ENCODE measurements around the gene ZFAND6.
"Not testable (repeated sequence)": the region's sequence is repeated elsewhere in the genome, so short reads cannot be mapped to it uniquely, and the experiment has no call there.

The ZFAND6 gene

DNA sequence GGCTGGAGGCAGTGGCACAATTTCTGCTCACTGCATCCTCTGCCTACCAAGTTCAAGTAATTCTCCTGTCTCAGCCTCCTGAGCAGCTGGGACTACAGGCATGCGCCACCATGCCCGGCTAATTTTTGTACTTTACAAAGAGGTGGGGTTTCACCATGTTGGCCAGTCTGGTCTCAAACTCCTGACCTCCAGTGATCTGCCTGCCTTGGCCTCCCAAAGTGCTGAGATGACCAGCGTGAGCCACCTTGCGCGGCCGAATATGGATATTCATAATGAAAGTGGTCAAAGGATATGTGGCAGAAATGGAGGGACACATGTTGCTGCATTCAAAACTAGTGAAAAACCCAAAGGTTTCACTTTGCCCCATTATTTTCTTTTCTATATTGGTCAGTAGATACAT lies 40.2 kb downstream of the ZFAND6 start:
- DNase-seq, result not testable (repeated sequence)

DNA sequence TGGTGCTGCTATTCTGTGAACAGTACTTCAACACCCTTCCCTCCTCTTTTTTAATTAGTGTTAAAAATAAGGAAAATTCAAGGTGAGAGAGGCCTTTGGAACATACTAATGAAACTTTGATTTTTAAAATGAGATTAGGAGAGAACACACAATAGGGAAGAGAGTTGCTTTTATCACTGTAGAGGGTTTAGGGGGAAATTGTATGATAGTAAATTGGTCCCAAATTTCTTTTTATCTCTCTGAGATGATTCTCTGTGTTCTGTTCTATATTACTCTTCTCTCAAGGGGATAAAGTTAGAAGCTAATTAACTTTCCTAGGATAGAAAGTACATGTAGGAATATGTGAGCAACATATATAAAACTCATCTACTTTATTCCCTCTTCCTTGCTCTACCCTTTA lies 40.8 kb downstream of the ZFAND6 start:
- DNase-seq, result no peak

DNA sequence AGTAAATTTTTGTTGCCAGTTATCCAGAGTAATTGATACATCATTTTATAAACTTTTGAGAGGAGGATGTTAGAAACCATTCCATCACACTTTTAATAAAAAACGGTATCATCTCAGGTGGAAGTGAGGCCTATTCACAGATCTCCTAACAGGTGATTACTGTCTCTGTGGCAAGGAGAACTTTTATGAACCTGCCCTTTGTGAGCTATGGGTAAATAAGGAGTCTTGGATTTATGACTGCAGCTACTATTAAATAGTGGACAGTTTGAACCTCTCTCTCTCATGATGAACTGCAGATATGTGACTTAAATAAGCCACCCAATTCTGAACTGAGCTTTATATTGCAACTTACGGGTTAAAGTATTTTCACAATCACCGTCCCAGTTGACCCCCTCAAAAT lies 45.7 kb downstream of the ZFAND6 start:
- no peak for DNase-seq

DNA sequence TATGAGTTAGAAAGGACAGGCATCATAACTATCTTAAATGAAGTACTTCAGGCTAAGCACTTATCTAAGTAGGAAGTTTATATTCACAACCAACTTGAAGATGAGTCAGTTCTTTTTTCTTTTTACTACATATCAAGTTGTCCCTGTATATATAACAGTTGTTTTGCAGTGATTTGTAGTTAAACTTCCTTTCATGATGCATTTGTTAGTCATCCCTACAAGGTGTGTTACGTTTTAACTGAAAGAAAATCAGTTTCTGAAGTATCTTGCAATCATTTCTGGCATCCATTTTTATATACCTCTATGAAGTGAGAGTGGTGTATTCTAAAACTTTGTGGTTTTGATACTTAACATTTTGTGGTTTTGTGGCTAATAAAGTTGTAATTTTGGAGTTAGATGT lies 46.1 kb downstream of the ZFAND6 start:
- no peak for DNase-seq

DNA sequence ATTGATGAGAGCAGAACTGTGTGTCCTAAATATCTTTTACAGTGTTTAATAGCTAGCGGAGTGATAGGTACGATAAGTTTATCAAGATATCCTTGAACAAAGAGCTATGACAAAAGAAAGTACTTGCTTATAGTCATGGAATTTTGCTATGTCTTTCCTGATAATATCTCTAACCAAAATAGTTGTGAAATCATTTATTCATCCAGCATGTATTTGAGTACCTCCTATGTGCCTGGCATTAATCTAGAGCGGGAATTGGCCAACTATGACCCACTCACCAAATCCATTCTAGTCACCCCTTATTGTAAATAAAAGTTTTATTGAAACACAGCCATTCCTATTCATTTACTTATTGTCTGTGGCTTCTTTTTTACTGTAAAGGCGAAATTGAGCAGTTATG lies 46.6 kb downstream of the ZFAND6 start:
- DNase-seq, result no peak

DNA sequence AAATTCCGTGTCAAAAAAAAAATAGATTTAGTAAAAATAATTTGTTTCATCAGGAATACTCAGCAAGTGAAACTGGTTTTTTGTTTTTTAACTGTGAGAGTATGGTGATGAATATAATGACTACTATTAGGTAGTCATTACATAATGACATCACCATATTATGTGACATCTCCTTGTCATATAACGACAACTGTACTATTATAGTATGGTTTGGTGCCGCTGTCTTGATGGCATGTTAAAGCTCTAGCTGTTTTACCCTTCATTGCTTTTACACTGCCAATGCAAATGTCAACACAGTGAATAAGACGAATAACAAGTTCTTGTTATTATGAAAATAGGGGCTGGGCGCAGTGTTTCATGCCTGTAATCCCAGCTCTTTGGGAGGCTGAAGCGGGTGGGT lies 47.7 kb downstream of the ZFAND6 start:
- no peak for DNase-seq

DNA sequence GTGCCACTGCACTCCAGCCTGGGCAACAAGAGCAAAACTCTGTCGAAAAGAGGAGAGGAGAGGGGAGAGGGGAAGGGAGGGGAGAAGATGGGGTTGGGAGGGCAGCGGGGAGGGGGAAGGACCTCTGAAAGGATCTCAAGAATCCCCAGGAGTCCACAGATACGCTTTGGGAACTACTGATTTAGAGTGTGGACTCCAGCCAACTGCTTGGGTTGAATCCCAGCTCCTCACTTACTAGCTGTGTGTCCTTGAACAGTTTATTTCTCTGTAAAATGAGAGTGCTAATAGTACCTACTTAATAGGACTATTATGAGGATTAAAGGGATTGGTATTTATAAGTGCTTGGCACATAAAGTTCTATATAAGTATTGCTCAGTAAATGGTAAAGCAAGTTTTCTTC lies 48.3 kb downstream of the ZFAND6 start:
- no peak for DNase-seq

DNA sequence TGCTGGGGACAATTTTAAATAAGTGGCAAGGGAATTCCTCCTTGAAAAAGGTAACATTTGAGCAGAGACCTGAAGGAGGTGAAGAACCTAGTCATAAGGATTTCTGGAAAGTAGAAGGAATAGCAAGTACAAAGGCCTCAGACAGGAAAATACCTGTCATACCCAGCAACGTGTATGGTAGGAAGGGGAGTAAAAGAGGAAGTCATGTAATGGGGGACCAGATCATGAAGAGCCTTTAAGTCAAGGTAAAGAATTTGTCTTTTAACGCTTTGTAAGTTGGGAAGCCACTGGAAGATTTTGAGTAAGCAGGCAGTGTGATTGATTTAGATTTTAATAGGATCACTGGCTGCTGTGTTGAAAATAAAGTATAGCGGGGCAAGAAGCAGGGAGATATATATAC lies 49.9 kb downstream of the ZFAND6 start:
- DNase-seq, result no peak

DNA sequence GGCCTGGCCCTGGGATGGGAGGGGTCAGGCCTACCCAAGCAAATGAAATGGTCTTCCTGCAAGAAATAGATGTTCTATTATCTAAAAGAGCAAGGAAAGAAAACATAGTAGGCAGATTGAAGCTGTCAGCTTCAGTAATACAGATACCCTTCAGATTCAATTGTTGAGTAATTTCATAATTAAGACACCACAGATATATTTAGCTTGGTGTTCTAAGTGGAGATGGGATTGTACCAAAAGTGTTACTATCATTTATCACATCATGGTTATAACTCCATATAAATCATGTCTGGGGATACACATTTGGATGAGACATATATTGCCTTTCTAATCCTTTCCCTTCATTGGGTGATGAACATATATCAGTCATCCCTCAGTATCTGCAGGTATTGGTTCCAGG lies 51.4 kb downstream of the ZFAND6 start:
- DNase-seq, result no peak

DNA sequence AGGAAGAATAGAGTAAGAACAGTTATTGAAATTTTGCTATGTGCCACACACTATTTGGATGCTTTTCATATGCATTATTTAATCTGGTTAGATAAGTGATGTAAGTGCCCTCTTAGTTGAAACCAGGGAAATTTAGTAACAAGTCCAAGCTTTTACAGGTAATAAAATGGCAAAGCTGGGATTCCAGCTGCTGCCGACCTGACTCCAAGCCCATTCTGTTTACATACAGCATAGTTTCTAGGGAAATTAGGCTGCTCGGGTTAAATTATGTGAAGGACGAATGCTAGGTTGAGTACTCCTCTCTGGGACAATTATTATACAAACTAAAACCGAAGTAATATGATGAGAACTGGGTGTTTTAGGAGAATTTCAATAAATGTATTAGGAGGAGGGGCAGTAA lies 54.6 kb downstream of the ZFAND6 start:
- DNase-seq, result no peak

DNA sequence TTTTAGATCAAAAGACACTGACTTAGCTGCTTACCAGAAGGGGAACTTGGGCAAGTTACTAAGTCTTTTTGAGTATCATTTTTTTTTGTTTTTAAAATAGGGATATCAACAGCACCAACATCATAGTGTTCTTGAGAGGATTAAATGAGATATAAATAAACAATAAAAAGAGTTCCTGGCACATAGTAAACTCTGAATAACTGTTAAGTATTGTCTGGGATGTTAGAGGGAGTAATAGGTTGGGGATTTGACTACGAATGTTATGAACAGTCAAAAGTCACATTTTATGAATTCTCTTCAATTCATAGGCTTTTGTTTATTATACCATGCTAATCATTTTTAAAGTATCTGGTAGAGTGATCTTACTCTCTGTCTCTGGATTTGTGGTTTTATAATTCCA lies 55.5 kb downstream of the ZFAND6 start:
- no peak for DNase-seq

DNA sequence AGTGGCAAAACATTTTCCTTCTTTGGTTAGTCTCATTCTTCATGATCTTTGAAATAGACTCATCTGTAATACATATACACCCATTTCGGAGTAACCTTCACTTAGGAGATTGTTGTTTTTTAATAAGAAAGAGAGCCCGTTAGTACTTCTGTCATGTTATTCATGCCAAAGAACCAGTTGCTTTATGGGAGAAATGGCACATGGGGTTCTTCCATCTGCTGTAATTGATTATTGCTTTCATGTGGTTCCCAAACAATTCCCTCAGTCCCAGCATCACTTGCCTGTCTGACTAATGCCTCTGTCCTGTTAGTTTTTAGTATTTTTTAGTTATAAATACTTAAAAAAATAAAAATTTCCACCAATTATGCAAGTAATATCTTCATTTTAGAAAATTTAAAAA lies 59.5 kb downstream of the ZFAND6 start:
- peak; percentile 91 for DNase-seq

DNA sequence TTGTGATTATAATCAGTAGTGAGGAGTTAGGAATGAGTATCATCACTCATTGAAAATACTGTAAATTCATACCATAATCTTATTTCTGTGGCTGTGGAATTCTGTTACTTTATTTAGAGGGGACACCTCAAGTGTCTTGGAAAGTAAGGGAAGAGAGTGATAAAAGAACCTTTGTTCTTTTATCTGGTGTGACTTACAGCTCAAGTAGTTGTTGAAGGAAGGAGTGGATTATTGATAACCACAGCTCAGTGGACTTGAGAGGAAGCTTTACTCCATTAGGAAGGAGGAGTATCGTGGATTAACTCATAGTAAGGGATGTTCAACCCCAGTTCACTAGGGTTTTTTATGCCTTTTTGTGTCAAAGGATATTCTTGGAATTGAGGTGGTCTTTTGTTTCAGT lies 61.2 kb downstream of the ZFAND6 start:
- no peak for DNase-seq

DNA sequence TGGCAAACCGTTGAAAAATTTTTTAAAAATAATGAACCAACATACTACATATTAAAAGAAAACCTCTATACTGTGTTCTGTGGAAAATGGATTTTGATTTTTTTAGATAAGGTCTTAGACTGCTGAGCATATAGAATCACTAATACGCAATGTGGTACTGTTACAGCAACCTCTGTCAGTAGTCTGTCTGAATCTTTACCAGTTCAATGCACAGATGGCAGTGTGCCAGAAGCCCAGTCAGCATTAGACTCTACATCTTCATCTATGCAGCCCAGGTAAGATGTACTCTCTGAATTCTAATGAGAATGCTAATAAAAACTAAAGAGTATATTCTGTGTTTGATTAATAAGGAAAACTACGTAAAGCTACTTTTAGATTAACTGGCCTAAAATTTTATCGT lies 62.1 kb downstream of the ZFAND6 start:
- peak; percentile 82 for DNase-seq

DNA sequence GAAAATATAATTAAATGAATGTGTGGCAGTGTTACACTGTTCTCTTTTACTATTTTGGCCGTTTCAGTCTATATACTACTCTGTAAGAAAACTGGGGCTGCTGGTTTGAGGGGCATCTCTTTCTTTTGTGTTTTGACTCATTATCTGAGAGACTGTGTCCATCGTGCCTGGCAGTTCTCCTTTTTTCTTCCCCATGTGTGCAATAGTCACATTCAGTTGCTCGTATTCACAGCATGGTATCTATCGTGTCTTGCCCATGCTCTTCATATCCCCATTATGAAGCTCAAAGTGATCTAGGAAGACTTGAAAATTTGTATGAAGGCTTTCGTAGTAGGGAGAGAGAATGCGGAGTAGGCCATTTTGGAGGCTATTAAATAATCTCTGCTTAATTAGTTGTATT lies 63.6 kb downstream of the ZFAND6 start:
- no peak for DNase-seq

DNA sequence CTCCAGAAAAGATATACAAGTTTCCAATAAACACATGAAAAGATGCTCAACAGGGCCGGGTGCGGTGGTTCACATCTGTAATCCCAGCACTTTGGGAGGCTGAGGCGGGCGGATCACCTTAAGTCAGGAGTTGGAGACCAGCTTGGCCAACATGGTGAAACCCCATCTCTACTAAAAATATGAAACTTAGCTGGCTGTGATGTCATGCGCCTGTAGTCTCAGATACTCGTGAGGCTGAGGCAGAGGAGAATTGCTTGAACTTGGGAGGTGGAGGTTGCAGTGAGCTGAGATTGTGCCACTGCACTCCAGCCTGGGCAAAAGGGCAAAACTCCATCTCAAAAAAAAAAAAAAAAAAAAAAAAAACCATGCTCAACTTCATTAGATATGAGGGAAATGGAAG lies 67.8 kb downstream of the ZFAND6 start:
- DNase-seq, result not testable (repeated sequence)

DNA sequence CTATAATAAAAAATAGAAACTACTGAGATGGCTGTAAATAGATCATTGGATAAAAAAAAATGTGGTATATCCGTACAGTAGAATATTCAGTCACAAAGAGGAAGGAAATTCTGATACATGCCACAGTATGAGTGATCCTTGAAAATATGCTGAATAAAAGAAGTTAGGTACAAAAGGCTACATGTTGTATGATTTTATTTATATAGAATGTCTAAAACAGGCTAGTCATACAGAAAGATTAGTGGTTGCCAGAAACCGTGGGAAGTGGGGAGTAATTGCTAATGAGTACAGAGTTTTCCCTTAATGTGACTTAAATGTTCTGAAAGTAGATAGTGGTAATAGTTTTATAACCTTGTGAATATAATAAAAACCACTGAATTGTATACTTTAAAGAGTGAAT lies 68.4 kb downstream of the ZFAND6 start:
- no peak for DNase-seq

DNA sequence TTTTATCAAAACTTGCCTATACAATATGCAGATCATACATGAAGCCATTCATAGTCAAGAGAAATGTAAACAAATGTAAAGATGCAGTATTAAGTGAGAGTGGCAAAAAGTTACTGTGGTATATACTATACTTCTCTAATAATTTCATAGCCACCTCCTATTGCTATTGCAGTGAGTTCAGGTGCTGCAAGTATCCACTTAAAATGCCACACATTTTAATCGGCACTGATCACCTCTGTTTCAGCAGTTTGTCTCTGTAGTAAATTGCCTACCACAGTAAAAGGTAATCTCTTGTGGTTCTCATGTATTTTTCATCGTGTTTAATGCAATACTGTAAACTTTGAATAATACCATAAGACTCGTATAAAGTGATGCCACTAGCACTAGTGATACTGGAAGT lies 72.9 kb downstream of the ZFAND6 start:
- no peak for DNase-seq

DNA sequence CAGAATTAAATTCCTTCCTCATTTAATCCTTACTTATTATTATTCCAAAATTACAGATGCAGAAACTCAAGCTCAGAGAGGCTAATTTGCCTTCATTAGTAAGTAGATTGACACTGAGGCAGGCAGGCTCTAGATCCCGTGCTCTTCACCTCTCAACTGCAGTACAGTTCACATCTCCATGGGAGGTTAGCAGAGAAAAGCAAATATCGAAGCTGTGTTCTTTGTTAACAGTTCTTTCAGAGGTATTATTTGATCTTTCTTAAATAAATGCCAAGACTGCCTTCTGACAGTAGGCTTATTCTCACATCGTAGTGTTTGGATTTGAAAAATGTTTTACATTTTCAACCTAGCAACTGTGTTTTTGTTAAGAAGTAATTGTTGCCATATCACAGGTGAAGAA lies 77.4 kb downstream of the ZFAND6 start:
- DNase-seq, result no peak

DNA sequence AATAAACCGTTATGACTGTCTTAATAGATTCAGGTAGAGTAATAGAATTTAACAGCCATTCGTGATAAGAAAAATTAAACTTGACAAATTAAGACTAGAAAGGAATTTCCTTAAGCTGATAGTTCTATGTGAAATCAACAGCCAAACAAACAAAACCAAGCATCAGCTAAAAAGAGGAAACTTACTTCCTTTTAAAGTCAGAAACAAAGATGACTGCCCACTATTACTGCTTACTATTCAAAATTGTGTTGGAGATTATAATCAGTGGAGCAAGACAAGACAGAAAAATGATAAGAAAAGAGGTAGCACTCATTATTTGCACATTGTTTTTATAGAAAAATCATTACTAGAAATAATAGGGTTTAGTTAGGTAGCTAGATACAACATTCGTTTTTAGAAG lies 79.5 kb downstream of the ZFAND6 start:
- DNase-seq, result no peak

DNA sequence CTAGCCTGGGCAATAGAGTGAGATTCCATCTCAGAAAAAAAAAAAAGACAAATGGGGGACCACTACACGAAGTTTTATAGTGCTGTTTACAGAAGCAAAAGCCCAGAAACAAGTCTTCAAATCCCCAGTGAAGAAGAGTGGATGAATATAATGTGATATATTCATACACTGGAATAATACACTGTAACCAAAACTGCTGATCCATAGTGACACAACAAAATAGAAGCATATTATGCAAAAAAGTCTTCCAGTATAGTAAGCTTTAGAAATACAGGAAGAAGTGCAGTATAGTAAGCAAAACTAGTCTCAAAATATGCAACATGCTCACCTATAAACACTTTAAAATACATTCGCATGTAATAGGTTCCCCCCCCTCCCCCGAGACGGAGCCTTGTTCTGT lies 81.4 kb downstream of the ZFAND6 start:
- DNase-seq, result no peak

DNA sequence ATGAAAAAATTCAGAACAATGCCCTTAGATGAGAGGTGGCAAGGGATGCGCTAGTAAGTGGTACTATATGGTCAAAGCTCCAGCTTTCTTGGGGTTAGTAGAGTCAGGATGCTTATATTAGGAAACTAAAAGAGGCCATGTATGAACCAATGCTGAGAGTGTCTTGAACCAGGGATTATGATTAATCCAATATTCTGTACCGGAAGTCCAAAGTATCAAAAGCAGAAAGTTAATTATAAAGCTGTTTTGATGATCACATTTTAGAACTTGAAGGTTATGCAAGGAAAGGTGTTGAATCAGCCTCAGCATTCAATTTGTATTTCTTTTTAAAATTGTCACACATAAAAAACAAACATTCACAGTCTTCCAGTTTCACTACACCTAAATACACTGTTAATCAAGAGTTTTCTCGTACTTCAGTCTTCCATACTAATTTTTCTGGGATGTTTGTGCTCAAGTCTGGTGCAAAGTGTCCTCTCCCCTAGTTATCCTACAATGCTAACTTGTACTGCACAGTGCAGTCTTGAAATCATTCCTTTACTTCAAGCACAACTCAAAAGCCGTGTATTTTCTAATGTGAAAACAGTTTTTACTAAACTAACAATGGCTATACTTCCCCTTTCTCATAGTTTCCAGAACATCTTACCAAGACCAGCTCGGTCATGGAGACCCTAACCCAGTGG lies 82.6 kb downstream of the ZFAND6 start:
- no peak for DNase-seq

DNA sequence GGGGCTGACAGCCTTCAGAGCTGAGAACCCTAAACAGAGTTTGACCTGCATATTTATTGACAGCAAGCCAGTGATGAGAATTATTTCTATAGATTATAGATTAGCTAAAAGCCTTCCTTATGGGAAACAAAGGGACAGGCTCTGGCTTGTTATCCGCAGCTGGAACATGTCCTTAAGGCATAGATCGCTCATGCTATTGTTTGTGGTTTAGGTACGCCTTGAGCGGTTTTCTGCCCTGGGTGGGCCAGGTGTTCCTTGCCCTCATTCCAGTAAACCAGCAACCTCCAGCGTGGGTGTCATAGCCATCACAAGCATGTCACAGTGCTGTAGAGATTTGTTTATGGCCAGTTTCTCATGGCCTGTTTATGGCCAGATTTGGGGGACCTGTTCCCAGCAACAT lies 83.2 kb downstream of the ZFAND6 start:
- no peak for DNase-seq

DNA sequence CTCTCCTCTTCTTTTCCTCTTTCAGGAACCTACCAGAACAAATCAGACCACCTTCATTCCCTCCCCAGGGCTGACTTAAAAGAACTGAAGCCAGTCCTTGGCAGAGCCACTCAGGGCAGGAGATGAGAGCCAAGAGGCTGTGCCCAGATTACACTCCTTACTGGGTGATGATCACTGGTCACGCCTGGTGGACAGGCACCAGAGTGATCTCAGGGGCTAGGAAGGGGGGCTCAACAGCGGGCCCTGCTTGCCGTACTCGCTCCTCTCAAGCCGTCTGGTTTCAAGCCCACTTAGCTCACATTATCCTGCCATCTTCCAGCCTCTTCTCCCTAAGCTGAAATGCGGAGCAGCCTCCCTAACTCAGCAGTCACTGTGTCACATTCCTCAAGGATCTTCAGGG lies 91.7 kb downstream of the ZFAND6 start:
- DNase-seq, result no peak

DNA sequence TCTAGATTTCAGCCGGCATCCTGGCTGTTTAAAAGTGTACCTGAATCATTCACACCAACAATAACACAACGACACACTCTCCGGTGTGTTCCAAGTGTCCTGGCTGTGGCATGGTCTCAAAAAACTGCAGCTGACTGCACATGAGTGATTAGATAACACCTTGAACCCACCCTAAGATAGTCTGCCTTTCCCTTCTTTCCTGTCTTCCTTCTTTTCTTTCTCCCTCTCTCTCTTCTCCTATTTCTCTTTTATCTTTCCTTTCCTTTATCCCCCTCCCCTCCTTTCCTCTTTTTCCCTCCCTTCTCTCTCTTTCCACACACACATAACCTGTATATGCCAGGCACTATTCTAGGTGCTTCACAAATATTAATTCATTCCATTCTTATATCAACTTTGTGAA lies 92.1 kb downstream of the ZFAND6 start:
- no peak for DNase-seq

Measured in NCI-H1694 treated with DMSO at 0.1 percent for 48 hours (cell line).